ENCODE measurements around the gene MAEL.

DNA sequence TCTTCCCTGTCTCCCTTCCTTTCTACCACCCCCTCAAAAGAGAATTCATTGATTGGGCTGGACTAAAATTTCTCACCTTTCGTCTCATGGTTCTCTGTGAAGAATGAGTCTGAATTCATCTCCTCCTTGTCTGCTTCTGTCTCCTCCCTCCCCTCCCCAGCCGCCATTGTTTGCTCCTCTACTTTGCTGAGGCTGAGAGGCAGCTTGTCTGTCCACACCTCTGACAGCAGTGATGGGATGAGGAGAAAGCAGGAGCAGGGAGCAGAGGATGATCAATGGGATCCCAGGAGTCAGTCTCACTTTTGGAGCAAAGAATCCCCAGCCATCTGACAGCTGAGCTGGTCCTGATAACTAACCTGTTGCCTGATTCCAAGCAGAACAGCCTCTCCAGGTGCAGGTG lies 16.3 kb upstream of the MAEL start:
- TF ChIP-seq EP300 (IDR thresholded peaks at IDR 0.05; ENCODE audit: low read depth) (no peak), POLR2AphosphoS5 (IDR thresholded peaks at IDR 0.05) (no peak)
- TF ChIP-seq, protein P1, sequence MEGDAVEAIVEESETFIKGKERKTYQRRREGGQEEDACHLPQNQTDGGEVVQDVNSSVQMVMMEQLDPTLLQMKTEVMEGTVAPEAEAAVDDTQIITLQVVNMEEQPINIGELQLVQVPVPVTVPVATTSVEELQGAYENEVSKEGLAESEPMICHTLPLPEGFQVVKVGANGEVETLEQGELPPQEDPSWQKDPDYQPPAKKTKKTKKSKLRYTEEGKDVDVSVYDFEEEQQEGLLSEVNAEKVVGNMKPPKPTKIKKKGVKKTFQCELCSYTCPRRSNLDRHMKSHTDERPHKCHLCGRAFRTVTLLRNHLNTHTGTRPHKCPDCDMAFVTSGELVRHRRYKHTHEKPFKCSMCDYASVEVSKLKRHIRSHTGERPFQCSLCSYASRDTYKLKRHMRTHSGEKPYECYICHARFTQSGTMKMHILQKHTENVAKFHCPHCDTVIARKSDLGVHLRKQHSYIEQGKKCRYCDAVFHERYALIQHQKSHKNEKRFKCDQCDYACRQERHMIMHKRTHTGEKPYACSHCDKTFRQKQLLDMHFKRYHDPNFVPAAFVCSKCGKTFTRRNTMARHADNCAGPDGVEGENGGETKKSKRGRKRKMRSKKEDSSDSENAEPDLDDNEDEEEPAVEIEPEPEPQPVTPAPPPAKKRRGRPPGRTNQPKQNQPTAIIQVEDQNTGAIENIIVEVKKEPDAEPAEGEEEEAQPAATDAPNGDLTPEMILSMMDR (IDR thresholded peaks at IDR 0.05): no peak
